ENCODE measurements around the gene RTTN. TPM values are rescaled to one million over a fixed set of nuclear protein-coding genes. Genes with fewer than 3 reads are reported as not detected.

The RTTN gene
- total RNA-seq, 1 donor from 2014 or later, result 15.8 TPM

- Mint-ChIP-seq H3K9me3 (ENCODE audit: unreplicated experiment) (no peaks in the 10 kb centered on the region), H3K27ac (ENCODE audit: unreplicated experiment) (no peak overlapping the region), H3K36me3 (ENCODE audit: low read depth, unreplicated experiment) (no peaks in the 10 kb centered on the region), H3K4me3 (ENCODE audit: unreplicated experiment) (no peak overlapping the region), H3K27me3 (ENCODE audit: unreplicated experiment) (peaks cover 6% of the 10 kb centered on the region), H3K4me1 (ENCODE audit: unreplicated experiment) (peaks cover 12% of the 10 kb centered on the region)
- TF ChIP-seq, protein P1, sequence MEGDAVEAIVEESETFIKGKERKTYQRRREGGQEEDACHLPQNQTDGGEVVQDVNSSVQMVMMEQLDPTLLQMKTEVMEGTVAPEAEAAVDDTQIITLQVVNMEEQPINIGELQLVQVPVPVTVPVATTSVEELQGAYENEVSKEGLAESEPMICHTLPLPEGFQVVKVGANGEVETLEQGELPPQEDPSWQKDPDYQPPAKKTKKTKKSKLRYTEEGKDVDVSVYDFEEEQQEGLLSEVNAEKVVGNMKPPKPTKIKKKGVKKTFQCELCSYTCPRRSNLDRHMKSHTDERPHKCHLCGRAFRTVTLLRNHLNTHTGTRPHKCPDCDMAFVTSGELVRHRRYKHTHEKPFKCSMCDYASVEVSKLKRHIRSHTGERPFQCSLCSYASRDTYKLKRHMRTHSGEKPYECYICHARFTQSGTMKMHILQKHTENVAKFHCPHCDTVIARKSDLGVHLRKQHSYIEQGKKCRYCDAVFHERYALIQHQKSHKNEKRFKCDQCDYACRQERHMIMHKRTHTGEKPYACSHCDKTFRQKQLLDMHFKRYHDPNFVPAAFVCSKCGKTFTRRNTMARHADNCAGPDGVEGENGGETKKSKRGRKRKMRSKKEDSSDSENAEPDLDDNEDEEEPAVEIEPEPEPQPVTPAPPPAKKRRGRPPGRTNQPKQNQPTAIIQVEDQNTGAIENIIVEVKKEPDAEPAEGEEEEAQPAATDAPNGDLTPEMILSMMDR (IDR thresholded peaks at IDR 0.05; ENCODE audit: unreplicated experiment), result no peak
- no peak for DNase-seq (ENCODE audit: low spot score)
These were observed 26.8 kb upstream of the RTTN start for GRCh38 chr18:70232261-70232660.

- no peaks in the 10 kb centered on the region for H3K36me3 Mint-ChIP-seq (ENCODE audit: low read depth, unreplicated experiment)
- DNase-seq (ENCODE audit: low spot score), result no peak
- TF ChIP-seq, protein P1 (IDR thresholded peaks at IDR 0.05; ENCODE audit: unreplicated experiment), result no peak
- H3K9me3 Mint-ChIP-seq (ENCODE audit: unreplicated experiment), result no peaks in the 10 kb centered on the region
- no peak overlapping the region for H3K4me3 Mint-ChIP-seq (ENCODE audit: unreplicated experiment)
- H3K4me1 Mint-ChIP-seq (ENCODE audit: unreplicated experiment), result peaks cover 9% of the 10 kb centered on the region
- no peak overlapping the region for H3K27ac Mint-ChIP-seq (ENCODE audit: unreplicated experiment)
- H3K27me3 Mint-ChIP-seq (ENCODE audit: unreplicated experiment), result peaks cover 6% of the 10 kb centered on the region
These were observed 24.2 kb upstream of the RTTN start for GRCh38 chr18:70229639-70230038.

DNA sequence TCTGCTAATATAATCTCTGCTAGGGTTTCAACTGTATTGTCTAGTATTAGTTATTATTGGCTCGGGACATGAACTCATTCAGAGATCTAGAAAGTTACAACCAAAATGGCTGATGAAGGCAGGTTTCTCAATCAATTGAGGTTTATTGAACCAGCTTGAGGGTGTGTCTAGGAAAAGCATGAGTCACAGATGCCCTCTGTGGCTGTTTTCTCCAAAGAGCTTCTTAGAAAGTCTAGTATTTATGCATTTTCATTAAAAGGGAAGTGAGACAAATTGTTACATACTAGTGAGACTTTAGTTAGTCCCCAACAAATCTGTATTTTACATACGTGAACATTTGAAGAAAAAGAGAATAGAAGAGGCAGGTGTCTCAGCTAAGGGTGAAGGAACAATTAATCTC lies 23.0 kb upstream of the RTTN start:
- no peak for DNase-seq (ENCODE audit: low spot score)
- Mint-ChIP-seq H3K4me1 (ENCODE audit: unreplicated experiment) (peaks cover 6% of the 10 kb centered on the region), H3K36me3 (ENCODE audit: low read depth, unreplicated experiment) (no peaks in the 10 kb centered on the region), H3K27ac (ENCODE audit: unreplicated experiment) (no peak overlapping the region), H3K9me3 (ENCODE audit: unreplicated experiment) (no peaks in the 10 kb centered on the region), H3K27me3 (ENCODE audit: unreplicated experiment) (peaks cover 8% of the 10 kb centered on the region), H3K4me3 (ENCODE audit: unreplicated experiment) (no peak overlapping the region)
- TF ChIP-seq, protein P1 (IDR thresholded peaks at IDR 0.05; ENCODE audit: unreplicated experiment), result no peak

- no peak for DNase-seq (ENCODE audit: low spot score)
- no peak overlapping the region for H3K4me3 Mint-ChIP-seq (ENCODE audit: unreplicated experiment)
- H3K27ac Mint-ChIP-seq (ENCODE audit: unreplicated experiment), result no peak overlapping the region
- H3K27me3 Mint-ChIP-seq (ENCODE audit: unreplicated experiment), result peaks cover 8% of the 10 kb centered on the region
- peaks cover 5% of the 10 kb centered on the region for H3K4me1 Mint-ChIP-seq (ENCODE audit: unreplicated experiment)
- TF ChIP-seq, protein P1 (IDR thresholded peaks at IDR 0.05; ENCODE audit: unreplicated experiment), result no peak
- H3K36me3 Mint-ChIP-seq (ENCODE audit: low read depth, unreplicated experiment), result no peaks in the 10 kb centered on the region
- H3K9me3 Mint-ChIP-seq (ENCODE audit: unreplicated experiment), result no peaks in the 10 kb centered on the region
These were observed 22.0 kb upstream of the RTTN start for GRCh38 chr18:70227438-70227837.

DNA sequence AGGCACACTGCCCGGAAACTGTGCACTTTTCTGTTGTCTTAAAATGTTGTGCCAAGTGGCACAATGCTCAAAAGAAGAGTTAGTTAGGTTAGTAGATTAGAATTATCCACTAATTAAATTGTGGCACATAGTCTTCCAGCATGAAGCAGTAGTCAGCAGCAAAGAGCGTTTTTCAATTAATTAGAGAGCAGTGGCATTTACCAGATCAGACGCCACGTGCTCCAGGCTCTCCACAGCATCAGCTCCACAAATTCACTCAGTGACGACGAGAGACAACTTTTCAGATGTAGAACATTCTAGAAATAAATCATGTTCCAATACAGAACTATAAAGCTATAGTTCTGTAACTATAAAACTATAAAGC lies 16.4 kb upstream of the RTTN start:
- Mint-ChIP-seq H3K4me3 (ENCODE audit: unreplicated experiment) (no peak overlapping the region), H3K9me3 (ENCODE audit: unreplicated experiment) (no peaks in the 10 kb centered on the region), H3K4me1 (ENCODE audit: unreplicated experiment) (peaks cover 10% of the 10 kb centered on the region), H3K36me3 (ENCODE audit: low read depth, unreplicated experiment) (no peaks in the 10 kb centered on the region), H3K27me3 (ENCODE audit: unreplicated experiment) (peaks cover 2% of the 10 kb centered on the region), H3K27ac (ENCODE audit: unreplicated experiment) (no peak overlapping the region)
- TF ChIP-seq, protein P1 (IDR thresholded peaks at IDR 0.05; ENCODE audit: unreplicated experiment), result no peak
- DNase-seq (ENCODE audit: low spot score), result no peak

All from endothelial cell (in vitro differentiated cells).